Measurements from ENCODE around the gene VPS54.

VPS54 gene

GRCh38 chr2:63846487-63846886 lies 172.7 kb downstream of the VPS54 start:
- TF ChIP-seq, protein P1, sequence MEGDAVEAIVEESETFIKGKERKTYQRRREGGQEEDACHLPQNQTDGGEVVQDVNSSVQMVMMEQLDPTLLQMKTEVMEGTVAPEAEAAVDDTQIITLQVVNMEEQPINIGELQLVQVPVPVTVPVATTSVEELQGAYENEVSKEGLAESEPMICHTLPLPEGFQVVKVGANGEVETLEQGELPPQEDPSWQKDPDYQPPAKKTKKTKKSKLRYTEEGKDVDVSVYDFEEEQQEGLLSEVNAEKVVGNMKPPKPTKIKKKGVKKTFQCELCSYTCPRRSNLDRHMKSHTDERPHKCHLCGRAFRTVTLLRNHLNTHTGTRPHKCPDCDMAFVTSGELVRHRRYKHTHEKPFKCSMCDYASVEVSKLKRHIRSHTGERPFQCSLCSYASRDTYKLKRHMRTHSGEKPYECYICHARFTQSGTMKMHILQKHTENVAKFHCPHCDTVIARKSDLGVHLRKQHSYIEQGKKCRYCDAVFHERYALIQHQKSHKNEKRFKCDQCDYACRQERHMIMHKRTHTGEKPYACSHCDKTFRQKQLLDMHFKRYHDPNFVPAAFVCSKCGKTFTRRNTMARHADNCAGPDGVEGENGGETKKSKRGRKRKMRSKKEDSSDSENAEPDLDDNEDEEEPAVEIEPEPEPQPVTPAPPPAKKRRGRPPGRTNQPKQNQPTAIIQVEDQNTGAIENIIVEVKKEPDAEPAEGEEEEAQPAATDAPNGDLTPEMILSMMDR (IDR thresholded peaks at IDR 0.05; ENCODE audit: insufficient read depth, missing control alignments) = no peak
- FAIRE-seq (no peak), DNase-seq (ENCODE audit: insufficient read length, low spot score) (no peak)

DNA sequence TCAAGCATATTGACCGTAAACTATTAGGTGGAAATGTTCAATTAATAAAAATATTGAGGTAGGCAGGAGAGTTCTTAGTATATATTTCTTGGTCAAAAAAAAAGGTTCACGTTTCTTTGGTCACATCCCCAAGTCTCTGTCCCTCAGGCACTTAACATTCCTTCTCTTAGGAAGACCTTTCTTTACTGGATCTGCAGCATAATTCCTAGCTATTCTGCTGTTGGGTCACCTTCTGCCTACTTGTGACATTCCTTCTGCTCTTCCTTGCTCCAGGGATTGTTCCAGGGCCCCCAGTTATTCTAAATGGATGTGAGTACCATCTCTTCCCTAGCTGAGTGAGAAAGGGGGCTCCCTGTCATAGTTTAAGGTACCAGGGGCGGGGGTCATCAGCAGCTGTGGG lies 173.4 kb downstream of the VPS54 start:
- DNase-seq (ENCODE audit: insufficient read length, low spot score) (no peak), FAIRE-seq (no peak)
- TF ChIP-seq, protein P1 (IDR thresholded peaks at IDR 0.05; ENCODE audit: insufficient read depth, missing control alignments) = no peak

- no peak for DNase-seq (ENCODE audit: insufficient read length, low spot score)
- TF ChIP-seq, protein P1 (IDR thresholded peaks at IDR 0.05; ENCODE audit: insufficient read depth, missing control alignments) = no peak
- no peak for FAIRE-seq
Measured at GRCh38 chr2:63844616-63845015, 174.6 kb downstream of the VPS54 start.

DNA sequence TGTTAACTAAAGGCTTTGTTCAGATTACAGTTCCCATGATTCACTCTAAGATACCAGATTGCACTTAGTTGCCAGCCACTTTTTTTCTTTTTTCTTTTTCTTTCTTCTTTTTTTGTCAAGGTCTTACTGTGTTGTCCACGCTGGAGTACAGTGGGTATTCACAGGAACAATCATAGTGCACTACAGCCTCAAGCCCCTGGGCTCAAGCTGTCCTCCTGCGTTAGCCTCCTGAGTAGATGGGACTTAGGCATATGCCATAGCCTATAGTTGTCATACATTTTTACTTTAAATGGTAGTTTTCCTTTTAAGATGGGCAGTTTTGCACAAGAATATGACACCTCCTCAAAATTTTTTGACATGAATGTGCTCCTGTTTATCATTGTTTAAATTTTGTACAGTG lies 175.4 kb downstream of the VPS54 start:
- no peak for FAIRE-seq
- TF ChIP-seq, protein P1 (IDR thresholded peaks at IDR 0.05; ENCODE audit: insufficient read depth, missing control alignments) = no peak
- DNase-seq (ENCODE audit: insufficient read length, low spot score) = no peak

DNA sequence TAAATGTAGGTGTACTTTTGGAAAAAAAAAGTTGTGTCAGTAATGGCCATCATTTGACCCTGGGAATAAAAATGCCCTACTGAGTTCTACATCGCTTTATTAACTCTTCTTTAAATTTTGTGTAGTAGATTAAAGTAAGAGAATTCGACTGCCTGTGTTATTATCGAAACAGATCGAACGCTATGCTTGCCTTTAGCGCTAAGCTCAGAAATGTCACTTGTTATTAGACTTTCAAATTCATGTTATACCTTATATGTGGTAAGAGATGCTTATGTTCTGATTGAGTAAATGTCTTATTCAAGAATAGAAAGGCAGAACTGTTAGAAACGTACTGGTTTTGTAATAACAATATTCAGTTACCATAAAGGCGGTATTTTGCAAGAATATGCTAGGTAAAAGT lies 176.1 kb downstream of the VPS54 start:
- FAIRE-seq = no peak
- no peak for DNase-seq (ENCODE audit: insufficient read length, low spot score)
- TF ChIP-seq, protein P1 (IDR thresholded peaks at IDR 0.05; ENCODE audit: insufficient read depth, missing control alignments) = no peak

DNA sequence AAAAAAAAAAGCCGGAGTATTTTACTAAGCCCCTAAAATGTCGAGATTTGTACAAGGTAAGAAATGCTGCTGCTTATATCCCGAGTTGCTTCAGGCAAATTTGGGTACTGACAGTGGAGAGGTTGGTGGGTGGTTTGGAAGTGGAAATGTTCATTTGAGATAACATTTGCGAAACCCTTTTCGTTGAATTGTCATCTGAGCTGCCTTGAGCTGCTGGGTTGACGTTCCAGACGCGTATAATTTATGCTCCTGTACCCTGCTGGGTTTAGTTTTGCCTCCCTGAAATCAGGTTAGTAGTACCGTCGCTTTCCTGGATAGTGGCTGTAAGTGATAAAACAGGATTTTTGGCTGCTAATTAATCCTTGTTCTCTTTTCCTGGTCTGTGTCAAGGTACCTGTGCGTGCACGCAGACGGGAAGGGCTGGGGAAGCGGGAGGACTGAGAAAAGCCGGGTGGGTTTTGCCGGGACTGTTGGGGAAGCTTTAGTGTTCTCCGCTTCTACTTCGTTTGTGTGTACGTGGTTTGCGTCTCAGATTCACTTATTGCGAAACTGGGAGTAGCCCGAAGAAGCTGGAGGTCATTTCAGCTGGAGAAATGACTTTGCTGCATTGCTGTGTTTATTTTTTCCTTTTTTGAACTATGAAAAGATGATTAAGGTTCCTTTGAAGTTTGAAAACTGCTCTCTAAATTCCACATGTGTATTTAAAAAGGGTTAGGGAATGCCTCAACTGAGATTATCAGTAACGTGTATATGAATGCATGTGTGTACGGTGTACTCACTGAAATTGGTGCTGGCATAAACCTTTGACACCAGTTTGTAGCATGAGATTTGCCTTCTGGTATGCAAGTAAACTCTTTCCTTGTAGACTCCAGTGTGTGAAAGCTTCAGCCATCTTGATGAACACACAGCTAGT lies 176.8 kb downstream of the VPS54 start:
- TF ChIP-seq, protein P1 (IDR thresholded peaks at IDR 0.05; ENCODE audit: insufficient read depth, missing control alignments) = no peak
- DNase-seq (ENCODE audit: insufficient read length, low spot score) (no peak), FAIRE-seq (no peak)

Data from D721Med (cell line).